HG03521 (cell line): ENCODE data around the gene OSBPL9.
"Not testable (repeated sequence)": the region's sequence is repeated elsewhere in the genome, so short reads cannot be mapped to it uniquely, and the experiment has no call there.

Experiments used
- ATAC-seq: cut with Tn5 transposase; IDR thresholded peaks from one replicate; pipeline ENCODE4 v1.9.1; 2021; ENCODE audit warnings: mild to moderate bottlenecking, moderate library complexity; ENCODE audit not compliant: unreplicated experiment

OSBPL9 gene

DNA sequence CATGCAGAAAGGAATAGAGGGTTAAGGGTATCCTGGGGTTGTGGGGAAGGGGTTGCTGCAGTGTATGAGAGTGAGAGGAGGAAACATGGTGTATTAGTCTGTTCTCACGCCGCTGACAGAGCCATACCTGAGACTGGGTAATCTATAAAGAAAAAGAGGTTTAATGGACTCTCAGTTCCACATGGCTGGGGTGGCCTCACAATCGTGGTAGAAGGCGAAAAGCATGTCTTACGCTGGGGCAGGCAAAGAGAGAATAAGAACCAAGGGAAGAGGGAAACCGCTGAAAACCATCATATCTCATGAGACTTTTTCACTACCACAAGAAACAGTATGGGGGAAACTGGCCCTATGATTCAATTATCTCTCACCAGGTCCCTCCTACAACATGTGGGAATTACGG, 17.7 kb downstream of the OSBPL9 start:
- ATAC-seq, result no peak

DNA sequence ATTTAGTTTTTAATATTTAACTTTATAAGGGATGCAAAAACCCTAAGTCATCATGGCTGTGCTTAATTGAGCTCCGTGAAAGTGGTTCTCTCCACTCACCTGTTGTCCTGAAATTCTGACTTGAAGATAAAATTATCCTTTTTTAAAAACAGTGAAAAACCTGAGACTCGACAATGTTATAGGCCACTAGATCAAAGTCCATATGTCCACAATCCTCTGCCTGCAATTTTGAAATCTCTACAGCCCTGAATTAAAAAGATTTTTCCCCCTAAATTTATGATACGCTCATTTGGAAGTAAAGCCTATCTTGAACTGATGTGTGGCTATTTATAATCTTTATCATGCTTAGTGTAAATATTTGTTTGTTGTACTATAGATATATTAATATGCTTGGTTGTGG, 18.7 kb downstream of the OSBPL9 start:
- no peak for ATAC-seq

DNA sequence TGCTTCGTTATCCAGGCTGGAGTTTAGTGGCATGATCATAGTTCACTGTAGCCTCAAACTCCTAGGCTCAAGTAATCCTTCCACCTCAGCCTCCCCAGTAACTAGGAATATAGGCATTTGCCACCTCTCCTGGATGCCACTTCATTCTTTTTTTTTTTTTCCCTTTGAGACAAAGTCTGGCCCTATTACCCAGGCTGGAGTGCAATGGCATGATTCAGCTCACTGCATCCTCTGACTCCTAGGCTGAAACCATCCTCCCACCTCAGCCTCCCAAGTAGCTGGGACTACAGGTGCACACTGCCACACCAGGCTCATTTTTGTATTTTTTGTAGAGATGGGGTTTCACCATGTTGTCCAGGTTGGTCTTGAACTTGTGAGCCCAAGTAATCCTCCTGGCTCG, 19.3 kb downstream of the OSBPL9 start:
- ATAC-seq, result no peak

DNA sequence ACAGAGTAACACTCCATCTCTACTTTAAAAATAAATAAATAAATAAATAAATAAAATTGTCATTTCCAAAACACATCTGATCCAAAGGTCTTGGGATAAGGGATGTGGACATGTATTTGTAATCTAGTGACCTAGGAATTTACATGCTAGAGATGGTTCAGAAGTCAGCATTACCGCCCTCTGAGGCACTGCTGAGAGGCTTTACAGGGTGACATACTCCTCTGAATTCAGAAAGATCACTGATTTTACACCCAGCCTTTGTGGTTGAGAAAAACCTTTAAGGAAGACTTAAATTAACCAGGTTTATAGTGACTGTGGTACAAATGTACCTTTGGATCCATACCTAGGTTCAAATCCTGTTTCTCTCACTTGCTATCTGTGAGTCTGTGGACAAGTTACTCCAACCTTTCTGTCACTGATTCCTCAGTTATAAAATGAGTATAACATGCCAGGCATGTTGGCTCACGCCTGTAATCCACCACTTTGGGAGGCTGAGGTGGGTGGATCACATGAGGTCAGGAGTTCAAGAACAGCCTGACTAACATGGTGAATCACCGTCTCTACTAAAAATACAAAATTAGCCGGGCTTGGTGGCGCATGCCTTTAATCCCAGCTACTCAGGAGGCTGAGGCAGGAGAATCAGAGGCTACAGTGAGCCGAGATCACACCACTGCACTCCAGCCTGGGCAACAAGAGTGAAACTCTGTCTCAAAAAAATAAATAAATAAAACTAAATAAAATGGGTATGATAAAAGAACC, 20.1 kb downstream of the OSBPL9 start:
- ATAC-seq, result no peak

DNA sequence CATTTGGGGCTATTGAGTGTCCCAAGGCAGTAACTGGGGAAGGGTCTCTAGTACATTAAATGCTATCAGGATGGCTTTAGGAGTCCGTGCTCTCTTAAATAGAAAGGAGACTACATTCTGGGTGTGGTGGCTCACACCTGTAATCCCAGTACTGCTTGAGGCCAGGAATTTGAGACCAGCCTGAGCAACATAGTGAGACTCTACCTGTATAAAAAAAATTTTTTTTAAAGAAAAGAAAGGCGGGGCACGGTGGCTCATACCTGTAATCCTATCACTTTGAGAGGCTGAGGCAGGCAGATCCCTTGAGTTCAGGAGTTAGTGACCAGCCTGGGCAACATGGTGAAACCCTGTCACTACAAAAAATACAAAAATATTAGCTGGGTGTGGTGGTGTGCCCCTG, 21.5 kb downstream of the OSBPL9 start:
- no peak for ATAC-seq

DNA sequence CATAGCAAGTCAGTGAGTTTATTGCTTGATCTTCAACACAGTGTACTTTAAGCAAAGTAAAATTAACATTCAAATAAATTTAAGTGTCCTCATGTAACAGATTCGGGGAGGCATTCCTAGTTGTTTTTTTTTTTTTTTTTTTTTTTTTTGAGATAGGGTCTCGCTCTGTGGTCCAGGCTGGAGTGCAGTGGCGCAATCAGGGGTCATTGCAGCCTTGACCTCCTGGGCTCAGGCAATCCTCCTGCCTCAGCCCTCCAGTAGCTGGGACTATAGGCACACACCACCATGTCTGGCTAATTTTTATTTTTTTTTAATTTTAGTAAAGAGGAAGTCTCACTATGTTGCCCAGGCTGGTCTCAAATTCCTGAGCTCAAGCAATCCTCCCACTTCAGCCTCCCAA, 22.8 kb downstream of the OSBPL9 start:
- ATAC-seq, result no peak

DNA sequence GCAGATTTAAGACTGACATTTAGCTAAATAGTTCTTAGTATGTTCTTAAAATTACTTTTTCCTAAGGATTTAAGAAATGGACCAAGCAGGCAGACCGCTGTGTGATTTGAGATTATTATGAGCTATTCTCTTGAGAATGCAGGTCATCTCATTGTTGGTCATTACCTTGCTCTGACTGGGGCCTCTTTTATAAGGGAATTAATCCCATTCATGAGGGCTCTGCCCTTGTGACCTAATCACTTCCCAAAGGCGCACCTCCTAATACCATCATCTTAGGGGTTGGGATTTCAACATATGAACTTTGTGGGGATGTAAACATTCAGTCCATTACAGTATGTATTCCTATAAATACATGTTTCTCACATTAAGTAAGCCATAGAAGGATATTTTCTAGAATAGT, 24.2 kb downstream of the OSBPL9 start:
- ATAC-seq, result no peak

DNA sequence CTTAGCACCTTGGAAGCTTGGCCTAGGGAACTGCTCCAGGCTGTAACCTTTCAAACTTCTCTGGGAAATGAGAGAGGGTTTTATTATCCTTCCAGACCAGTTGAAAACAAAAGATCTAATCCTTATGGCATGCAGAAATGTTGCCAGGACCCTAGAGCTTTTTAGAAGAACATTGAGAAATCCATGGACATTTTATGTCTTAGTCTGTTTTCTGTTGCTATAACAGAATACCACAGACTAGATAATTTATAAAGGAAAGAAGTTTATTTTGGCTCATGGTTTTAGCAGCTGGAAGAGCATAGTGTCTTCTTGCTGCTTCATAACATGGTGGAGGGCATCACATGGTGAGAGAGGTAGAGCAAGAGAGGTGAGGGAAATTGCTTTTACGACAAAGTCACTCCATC, 25.8 kb downstream of the OSBPL9 start:
- ATAC-seq, result no peak

DNA sequence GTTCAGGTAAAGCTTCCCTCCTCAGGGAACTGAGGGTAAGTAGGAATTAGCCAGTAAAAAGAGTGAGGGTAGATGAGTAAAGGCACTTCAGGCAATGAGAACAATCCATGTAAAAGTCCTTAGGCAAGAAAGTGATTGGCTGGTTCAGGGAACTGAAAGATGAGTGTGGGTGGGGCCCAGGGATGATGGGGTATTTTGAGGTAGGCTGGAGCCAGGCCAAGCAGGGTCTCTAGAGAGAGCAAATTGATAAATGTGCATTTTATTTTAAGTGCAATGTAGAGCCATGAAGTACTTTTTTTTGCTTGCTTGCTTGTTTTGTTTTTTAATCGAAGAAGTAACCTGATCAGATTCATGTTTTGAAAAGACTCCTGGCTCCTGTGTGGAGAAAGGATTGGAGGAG, 26.5 kb downstream of the OSBPL9 start:
- ATAC-seq, result no peak

DNA sequence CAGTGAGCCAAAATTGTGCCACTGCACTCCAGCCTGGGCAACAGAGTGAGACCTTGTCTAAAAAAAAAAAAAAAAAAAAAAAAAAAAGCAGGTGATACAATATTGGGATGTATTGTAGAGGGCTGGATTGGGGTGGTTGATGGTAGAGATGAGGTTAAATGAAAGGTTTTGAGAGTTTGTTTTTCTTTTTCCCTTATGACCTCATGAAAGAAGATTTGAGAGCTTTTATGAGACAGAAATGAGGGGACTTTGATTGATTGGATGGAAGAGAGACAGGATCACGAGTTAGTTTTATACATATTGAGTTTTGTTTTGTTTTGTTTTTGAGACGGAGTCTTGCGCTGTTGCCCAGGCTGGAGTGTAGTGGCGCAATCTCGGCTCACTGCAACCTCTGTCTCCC, 27.1 kb downstream of the OSBPL9 start:
- no peak for ATAC-seq

DNA sequence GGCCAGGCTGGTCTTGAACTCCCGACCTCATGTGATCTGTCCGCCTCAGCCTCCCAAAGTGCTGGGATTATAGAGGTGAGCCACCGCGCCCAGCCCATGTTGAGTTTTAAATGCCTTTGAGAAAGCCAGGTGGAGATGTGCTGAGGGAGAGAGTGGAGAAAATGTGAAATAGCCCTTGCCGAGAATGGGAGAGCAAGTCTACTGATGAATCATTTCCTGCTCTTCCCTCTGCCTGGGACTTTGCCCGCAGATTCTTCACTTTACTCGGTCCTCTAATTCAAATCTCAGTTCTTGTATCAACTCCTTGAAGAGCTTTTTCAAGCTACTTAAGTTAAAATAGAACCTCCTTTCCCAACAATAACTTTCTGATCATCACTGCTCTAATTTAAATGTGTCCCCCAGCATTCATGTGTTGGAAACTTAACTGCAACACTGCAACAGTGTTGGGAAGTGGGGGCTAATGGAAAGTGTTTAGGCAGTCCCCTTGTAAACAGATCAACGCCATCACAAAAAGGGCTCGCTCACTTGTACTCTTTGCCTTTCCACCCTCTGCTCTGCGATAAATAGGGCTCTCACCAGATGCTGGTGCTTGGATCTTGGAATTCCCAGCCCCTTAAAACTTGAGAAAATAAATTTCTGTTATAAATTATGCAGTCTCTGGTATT, 27.8 kb downstream of the OSBPL9 start:
- no peak for ATAC-seq

DNA sequence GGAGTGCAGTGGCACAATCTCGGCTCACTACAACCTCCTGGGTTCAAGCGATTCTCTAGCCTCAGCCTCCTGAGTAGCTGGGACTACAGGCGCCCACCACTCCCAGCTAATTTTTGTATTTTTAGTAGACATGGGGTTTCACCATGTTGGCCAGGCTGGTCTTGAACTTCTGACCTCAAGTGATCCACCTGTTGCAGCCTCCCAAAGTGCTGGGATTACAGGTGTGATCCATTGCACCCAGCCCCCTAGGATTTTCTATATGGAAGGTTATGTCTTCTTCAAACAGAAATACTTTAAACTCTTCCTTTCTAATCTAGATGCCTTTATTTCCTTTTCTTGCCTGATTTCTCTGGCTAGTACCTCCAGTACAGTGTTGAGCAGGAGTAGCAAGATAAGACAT, 29.7 kb downstream of the OSBPL9 start:
- not testable (repeated sequence) for ATAC-seq

DNA sequence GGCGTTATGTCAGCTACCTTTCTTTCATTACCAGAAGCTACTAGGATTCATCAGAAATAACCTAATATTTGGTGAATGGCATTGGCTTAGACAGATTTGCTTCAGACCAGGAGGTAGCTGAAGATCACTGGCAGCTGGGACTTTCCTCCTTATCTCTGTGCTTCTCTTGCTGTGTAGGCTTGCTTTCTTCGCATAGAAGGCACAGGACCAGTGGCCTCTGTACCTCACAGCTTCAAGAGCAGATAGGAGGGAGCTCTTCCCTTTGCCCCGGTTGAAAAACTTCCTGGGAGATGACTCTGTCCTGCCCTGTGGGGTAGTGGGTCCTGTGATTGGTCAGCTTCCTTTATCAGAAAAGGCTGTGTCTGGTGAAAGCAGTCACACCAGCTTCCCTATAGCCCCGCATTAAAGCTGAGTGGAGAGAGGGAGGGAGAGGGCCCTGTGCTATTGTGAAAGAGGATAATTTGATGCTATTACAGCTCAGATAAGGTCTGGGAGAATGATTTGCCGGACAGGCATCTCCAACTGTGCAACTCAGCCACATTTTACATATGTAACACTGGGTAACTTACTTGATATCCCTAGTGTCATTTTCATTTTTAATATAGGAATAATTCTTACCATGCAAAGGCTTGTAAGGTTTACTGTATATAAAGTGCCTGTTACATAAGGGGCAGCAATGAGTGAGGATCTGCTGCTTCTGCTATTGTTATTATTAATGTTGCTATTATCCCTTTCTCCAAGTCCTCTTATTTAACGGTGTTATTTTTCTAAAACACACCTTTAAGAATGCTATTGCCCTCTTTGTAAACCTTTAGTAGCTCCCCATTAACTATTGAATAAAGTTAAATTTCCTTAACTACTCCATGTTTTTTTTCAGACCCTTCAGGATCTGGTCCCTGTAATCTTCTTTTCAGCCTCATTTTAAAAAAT, 31.6 kb downstream of the OSBPL9 start:
- no peak for ATAC-seq

DNA sequence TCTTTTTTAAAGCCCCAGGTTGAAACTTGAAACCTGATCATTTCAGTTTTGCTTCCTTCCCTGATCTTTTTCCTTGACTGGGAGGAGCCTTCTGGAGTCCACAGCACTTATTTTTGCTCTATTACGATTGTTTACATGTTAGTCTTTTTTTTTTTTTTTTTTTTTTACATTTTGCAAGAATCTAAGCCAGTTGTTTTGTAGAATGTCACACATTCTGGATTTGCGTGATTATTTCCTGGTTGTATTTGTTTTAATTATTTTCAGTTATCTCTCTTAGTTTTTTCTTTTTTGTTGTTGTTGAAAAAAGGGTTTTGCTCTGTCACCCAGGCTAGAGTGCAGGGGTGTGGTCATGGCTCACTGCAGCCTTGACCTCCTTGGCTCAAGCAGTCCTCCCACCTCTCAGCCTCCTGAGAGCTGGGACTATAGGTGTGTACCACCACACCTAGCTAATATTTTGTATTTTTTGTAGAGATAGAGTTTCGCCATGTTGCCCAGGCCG, 32.8 kb downstream of the OSBPL9 start:
- ATAC-seq, result no peak

DNA sequence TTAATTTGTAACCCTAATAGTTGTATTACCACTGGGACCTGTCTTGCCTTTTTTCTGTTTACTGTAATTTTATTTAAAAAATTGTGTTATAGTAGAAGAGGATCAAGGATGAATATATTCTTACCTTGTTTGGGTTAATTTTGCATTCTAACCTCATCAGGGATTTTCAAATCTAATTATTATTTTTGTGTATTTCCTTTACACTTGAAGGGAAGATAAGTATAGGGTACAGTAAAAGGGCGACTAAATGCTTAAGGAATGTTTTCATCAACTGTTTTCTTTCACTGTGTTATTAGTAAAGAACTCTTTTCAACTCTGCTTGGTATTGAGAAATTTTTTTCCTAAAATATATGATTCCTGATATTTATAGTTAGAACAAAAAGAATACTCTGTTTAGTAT, 33.3 kb downstream of the OSBPL9 start:
- no peak for ATAC-seq

DNA sequence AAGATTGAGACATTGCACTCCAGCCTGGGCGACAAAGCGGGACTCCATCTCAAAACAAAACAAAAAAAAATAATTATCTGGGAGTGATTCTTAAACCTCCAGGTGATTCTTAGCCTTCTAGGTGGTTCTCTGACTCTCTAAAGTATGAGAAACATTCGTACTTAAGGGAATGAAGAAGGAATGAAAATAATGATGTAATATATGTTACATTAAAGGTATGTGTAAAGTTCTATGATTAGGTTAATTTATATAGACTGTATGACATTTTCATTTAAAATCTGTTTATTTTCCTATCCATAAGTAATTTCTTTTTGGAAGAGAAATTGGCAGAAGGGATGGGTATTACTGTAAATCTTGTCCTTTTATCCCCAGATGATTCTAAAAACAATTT, 34.7 kb downstream of the OSBPL9 start:
- no peak for ATAC-seq

DNA sequence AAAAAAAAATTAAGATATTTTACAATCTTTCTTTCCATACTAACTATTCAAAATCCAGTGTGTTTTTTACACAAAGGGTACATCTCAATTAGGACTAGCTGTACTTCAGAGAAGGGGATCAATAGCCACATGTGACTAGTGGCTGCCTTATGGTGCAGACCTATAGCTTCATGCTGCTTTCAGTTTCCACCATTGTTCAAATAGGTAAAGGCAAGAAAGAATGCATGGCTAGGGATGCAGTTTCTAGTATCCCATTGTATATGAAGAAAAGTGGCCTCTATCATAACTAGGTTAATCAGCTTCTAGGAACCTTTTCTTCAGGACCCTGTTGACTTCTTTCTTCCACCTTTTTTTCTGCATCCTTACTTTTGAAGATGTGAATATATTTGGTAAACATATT, 35.7 kb downstream of the OSBPL9 start:
- no peak for ATAC-seq

DNA sequence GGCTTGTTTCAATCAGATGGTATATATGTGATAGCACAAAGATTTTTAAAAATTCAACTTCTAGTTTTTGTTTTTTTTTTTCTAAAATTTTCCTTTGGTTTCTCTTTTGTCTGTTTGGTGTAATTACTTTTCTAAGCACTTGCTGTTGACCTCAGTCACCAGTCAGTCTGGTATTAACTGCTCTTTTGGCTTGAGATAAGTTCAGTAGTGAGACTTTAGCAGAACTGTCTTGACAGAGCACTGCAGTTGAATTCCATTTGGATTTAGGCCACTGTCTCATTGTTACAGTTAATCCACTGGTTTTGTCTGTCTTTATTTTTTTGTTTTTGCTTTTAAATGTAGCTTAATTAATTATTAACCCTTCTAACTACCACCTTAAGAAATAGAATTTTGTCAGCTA, 36.2 kb downstream of the OSBPL9 start:
- no peak for ATAC-seq

DNA sequence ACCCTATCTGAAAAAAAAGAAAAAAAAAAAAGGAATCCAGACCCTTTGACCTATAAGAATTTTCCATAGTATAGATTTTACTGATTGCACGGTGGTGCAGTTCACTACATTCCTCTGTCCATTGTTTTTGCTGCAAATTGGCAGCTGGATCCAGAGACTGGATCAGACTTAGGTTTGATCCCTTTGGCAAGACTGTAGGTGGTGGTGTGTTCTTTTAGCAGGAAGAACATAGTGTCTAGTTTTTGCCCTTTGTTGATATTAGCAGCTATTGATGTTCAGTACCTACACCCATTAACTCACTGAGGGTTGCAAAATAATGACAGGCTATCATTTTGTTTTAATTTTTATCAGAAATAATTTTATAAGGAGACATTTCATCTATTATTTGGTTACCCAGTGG, 37.1 kb downstream of the OSBPL9 start:
- no peak for ATAC-seq

DNA sequence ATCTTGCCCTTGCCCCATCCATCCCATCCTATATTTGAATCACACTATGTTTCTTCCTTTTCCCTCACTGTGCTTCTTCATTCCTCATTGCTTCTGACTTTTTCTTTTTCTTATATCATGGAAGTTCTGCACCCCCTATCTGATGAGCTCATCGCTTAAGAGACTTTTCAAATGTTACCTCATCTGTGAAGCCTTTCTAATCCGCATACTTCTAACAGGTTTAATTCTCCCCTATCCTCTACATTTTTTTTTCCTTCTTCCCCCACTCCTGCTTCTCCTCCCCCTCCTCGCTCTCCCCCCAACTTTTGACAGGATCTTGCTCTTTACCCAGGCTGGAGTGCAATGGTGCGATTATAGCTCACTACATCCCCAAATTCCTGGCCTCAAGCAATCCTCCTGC, 39.5 kb downstream of the OSBPL9 start:
- no peak for ATAC-seq

DNA sequence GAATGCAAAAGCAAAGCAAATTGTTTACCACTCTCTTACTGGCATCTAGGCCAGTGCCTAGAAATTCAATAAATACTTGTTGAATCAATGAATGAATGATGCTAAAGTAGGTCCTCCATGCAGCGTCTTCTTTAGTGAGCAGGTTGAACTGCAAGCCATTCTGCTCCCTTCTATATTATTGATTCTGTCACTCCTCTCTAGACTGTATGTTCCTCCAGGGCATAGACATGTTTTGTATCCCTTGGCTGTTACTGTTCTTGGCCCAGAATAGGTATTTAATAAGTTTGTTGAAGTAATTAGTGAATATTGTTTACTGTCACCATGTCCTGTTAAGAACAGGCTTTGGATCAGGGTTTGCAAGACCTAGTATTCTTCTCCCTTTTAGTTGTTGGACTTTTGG, 43.7 kb downstream of the OSBPL9 start:
- ATAC-seq, result no peak
